IPS-18c (cell line): ENCODE results near the gene KLRC4.

Source experiments
- H3K4me3 ChIP-seq: 2 replicates; pipeline ENCODE4 v1.7.0; 2013; ENCODE audit warnings: low read depth, mild to moderate bottlenecking, low read length, moderate library complexity; ENCODE audit not compliant: insufficient read depth
- H3K9me3 ChIP-seq: one replicate; pipeline ENCODE4 v1.6.1; 2013; ENCODE audit warnings: mild to moderate bottlenecking, low read length, moderate library complexity; ENCODE audit not compliant: control insufficient read depth, insufficient read depth

The KLRC4 gene

DNA sequence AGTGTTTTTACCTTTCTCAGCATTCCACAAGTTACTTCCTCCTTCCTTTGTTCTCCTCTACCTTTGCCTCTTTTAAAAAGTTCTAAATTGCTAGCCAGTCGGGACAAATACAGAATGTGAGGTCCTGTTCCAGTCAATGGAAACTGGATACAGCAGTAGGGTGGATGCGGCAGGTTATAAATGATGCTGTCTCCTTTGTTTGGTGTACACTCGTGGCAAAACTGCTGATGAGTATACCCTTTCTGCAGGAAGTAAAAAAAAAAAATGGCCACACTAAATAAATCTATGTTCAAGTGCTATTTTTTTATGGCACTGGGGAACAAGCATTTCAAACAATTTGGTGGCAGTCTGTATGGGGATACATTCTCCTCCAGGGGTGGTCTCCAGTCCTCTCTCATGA, 47.2 kb downstream of the KLRC4 start:
- no peak overlapping the region for H3K4me3 ChIP-seq
- peaks cover 4% of the 10 kb centered on the region for H3K9me3 ChIP-seq

DNA sequence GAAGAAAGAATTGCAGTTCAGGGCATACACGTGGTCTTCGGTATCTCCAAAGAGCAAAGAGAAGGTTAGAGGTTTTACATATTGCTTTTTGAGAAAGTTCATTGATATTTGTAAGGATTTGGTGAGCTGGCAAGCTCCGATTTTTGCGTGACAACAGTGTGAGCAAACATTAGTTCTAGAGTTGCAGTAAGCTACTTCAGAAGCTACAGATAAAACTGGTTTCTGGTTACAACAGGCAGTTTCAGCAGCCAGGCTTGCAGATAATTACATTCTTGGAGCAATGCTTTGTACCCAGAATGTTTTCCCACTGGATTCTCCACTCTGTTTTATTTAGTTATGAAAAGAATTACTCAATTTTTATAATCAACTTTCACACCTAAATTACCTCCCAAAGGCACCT, 47.9 kb downstream of the KLRC4 start:
- Histone ChIP-seq H3K9me3 (peaks cover 4% of the 10 kb centered on the region), H3K4me3 (no peak overlapping the region)

- Histone ChIP-seq H3K9me3 (peaks cover 4% of the 10 kb centered on the region), H3K4me3 (no peak overlapping the region)
Observed at GRCh38 chr12:10361084-10361483, 48.5 kb downstream of the KLRC4 start.

- no peak overlapping the region for H3K4me3 ChIP-seq
- peaks cover 4% of the 10 kb centered on the region for H3K9me3 ChIP-seq
Observed at GRCh38 chr12:10358969-10359368, 50.6 kb downstream of the KLRC4 start.

DNA sequence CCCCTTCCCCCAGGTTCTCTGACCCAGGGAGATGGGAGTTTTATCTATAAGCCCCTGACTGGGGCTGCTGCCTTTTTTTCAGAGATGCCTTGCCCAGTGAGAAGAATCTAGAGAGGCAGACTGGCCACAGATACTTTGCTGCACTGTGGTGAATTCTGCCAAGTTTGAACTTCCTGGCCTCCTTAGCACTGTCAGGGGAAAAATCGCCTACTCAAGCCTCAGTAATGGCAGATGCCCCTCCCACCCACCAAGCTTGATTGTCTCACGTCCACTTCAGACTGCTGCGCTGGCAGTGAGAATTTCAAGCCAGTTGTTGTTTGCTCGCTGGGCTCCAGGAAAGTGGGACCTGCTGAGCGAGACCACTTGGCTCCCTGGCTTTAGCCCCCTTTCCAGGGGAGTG, 51.4 kb downstream of the KLRC4 start:
- peaks cover 4% of the 10 kb centered on the region for H3K9me3 ChIP-seq
- H3K4me3 ChIP-seq: no peak overlapping the region
